Measurements from ENCODE around the gene KLHL1. TPM values are rescaled to one million over a fixed set of nuclear protein-coding genes. Genes with fewer than 3 reads are reported as not detected.

Gene KLHL1
- total RNA-seq, 1 donor from 2014 or later: 0.14 TPM

DNA sequence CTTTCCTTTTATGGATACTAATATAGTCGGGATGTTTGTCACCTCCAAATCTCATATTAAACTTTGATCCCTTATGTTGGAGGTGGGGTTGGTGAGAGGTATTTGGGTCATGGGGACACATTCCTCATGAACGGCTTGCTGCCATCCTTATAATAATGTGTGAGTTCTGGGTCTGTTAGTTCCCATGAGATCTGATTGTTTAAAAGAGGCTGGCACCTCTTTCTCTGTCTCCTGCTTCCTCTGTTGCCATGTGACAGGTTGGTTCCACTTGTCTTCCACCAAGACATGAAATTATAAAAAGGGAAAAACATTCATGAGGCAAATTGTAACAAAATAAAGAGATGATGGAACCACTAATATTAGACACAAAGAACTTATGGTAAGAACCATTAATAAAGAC, 108.4 kb downstream of the KLHL1 start:
- Mint-ChIP-seq H3K27me3 (no peaks in the 10 kb centered on the region), H3K36me3 (no peaks in the 10 kb centered on the region), H3K4me3 (no peak overlapping the region), H3K27ac (no peak overlapping the region), H3K4me1 (ENCODE audit: unreplicated experiment) (no peaks in the 10 kb centered on the region), H3K9me3 (no peaks in the 10 kb centered on the region)
- TF ChIP-seq, protein P1, sequence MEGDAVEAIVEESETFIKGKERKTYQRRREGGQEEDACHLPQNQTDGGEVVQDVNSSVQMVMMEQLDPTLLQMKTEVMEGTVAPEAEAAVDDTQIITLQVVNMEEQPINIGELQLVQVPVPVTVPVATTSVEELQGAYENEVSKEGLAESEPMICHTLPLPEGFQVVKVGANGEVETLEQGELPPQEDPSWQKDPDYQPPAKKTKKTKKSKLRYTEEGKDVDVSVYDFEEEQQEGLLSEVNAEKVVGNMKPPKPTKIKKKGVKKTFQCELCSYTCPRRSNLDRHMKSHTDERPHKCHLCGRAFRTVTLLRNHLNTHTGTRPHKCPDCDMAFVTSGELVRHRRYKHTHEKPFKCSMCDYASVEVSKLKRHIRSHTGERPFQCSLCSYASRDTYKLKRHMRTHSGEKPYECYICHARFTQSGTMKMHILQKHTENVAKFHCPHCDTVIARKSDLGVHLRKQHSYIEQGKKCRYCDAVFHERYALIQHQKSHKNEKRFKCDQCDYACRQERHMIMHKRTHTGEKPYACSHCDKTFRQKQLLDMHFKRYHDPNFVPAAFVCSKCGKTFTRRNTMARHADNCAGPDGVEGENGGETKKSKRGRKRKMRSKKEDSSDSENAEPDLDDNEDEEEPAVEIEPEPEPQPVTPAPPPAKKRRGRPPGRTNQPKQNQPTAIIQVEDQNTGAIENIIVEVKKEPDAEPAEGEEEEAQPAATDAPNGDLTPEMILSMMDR (conservative IDR thresholded peaks at IDR 0.05): no peak
- no peak for DNase-seq (ENCODE audit: extremely low spot score, unreplicated experiment)

DNA sequence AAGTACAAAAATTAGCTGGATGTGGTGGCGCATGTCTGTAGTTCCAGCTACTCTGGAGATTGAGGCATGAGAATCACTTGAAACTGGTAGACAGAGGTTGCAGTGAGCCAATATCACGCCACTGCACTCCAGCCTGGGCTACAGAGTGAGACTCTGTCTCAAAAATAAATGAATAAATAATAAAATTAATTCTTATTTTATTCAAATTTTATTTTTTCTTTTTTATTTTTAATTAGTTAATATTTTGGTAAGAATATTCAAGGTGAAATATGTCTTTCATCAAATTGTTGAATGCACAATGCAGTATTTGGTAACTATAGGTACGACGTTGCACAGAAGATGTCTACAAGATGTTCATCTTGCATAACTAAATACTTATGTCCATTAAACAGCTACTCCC, 111.2 kb downstream of the KLHL1 start:
- TF ChIP-seq, protein P1 (conservative IDR thresholded peaks at IDR 0.05): no peak
- Mint-ChIP-seq H3K36me3 (no peaks in the 10 kb centered on the region), H3K9me3 (no peaks in the 10 kb centered on the region)

GRCh38 chr13:69980799-69981198, 127.5 kb downstream of the KLHL1 start:
- H3K9me3 Mint-ChIP-seq: no peaks in the 10 kb centered on the region
- no peaks in the 10 kb centered on the region for H3K36me3 Mint-ChIP-seq
- no peak overlapping the region for H3K4me3 Mint-ChIP-seq
- DNase-seq (ENCODE audit: extremely low spot score, unreplicated experiment): no peak
- TF ChIP-seq, protein P1 (conservative IDR thresholded peaks at IDR 0.05): no peak
- H3K27me3 Mint-ChIP-seq: no peaks in the 10 kb centered on the region
- H3K27ac Mint-ChIP-seq: no peak overlapping the region
- no peaks in the 10 kb centered on the region for H3K4me1 Mint-ChIP-seq (ENCODE audit: unreplicated experiment)

More for the DNA sequence above, 111.2 kb downstream of the KLHL1 start:
- Mint-ChIP-seq H3K4me1 (ENCODE audit: unreplicated experiment) (no peaks in the 10 kb centered on the region), H3K27ac (no peak overlapping the region), H3K27me3 (no peaks in the 10 kb centered on the region), H3K4me3 (no peak overlapping the region)
- DNase-seq (ENCODE audit: extremely low spot score, unreplicated experiment): no peak

- H3K9me3 Mint-ChIP-seq: no peaks in the 10 kb centered on the region
- TF ChIP-seq, protein P1 (conservative IDR thresholded peaks at IDR 0.05): no peak
- no peak overlapping the region for H3K27ac Mint-ChIP-seq
- H3K27me3 Mint-ChIP-seq: no peaks in the 10 kb centered on the region
- no peak overlapping the region for H3K4me3 Mint-ChIP-seq
- H3K36me3 Mint-ChIP-seq: no peaks in the 10 kb centered on the region
- H3K4me1 Mint-ChIP-seq (ENCODE audit: unreplicated experiment): peaks cover 4% of the 10 kb centered on the region
- no peak for DNase-seq (ENCODE audit: extremely low spot score, unreplicated experiment)
Observed at GRCh38 chr13:69975496-69975895, 132.8 kb downstream of the KLHL1 start.

GRCh38 chr13:69970520-69970919, 137.7 kb downstream of the KLHL1 start:
- H3K36me3 Mint-ChIP-seq: no peaks in the 10 kb centered on the region
- no peak overlapping the region for H3K4me3 Mint-ChIP-seq
- no peaks in the 10 kb centered on the region for H3K9me3 Mint-ChIP-seq
- DNase-seq (ENCODE audit: extremely low spot score, unreplicated experiment): no peak
- H3K27me3 Mint-ChIP-seq: no peaks in the 10 kb centered on the region
- TF ChIP-seq, protein P1 (conservative IDR thresholded peaks at IDR 0.05): no peak
- peaks cover 8% of the 10 kb centered on the region for H3K4me1 Mint-ChIP-seq (ENCODE audit: unreplicated experiment)
- no peak overlapping the region for H3K27ac Mint-ChIP-seq

DNA sequence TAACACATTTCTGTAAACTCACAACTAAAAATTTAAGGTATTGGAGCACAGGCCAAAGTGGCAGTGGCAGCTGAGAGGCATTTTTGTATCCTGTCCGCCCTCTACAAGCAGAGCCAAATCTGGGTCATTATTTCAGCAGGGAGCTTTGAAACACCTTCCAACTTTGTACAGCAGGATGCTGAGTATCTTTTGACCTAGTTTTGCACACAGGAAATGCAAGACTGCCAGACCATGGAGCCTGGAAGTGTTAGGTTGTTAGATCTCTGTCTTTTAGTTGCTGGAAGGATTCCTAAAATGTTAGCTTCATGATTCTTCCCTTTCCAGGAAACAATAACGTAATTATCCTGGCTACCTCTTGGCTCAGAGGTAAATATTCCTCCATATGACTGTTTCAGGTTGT, 149.2 kb downstream of the KLHL1 start:
- Mint-ChIP-seq H3K27me3 (no peaks in the 10 kb centered on the region), H3K27ac (no peak overlapping the region), H3K4me1 (ENCODE audit: unreplicated experiment) (no peaks in the 10 kb centered on the region), H3K9me3 (no peaks in the 10 kb centered on the region), H3K4me3 (no peak overlapping the region), H3K36me3 (no peaks in the 10 kb centered on the region)
- no peak for DNase-seq (ENCODE audit: extremely low spot score, unreplicated experiment)
- TF ChIP-seq, protein P1 (conservative IDR thresholded peaks at IDR 0.05): no peak

All from type B pancreatic cell (in vitro differentiated cells).